Stomach (tissue), 9 donors: ENCODE data around the gene KIAA0930. TPM values are rescaled to one million over a fixed set of nuclear protein-coding genes. Genes with fewer than 3 reads are reported as not detected.

Experiments
- DNase-seq, 2 donors: peaks; one replicate each; pipeline versions ENCODE4 v3.0.0 to v3.0.0-alpha.2; 2013 to 2019
- H3K27ac ChIP-seq, 5 donors: fragments of 200-600 bp in 4 of 5; sonication (generic) in 4 of 5; one replicate each; pipeline ENCODE4 v1.5.1; 2013 to 2019; ENCODE audit warnings: mild to moderate bottlenecking in 1 of 5, moderate library complexity in 1 of 5
- H3K27me3 ChIP-seq, 3 donors: fragments of 200-600 bp; sonication (generic); one replicate each; pipeline ENCODE4 v1.5.1; 2017 to 2019; ENCODE audit warnings: mixed run types in 1 of 3
- H3K36me3 ChIP-seq, 4 donors: fragments of 200-600 bp; sonication (generic); 1 replicate in 3 of 4; 2 replicates in 1 of 4; pipeline ENCODE4 v1.5.1; 2016 to 2019
- H3K4me1 ChIP-seq, 4 donors: fragments of 200-600 bp; sonication (generic); one replicate each; pipeline ENCODE4 v1.5.1; 2016 to 2019
- H3K4me3 ChIP-seq, 4 donors: fragments of 200-600 bp; sonication (generic) in 3 of 4; one replicate each; pipeline ENCODE4 v1.5.1; 2016 to 2019; ENCODE audit warnings: mild to moderate bottlenecking in 1 of 4
- H3K9me3 ChIP-seq, 4 donors: fragments of 200-600 bp; sonication (generic); one replicate each; pipeline ENCODE4 v1.5.1; 2016 to 2019
- CTCF ChIP-seq, 7 experiments: fragments of 450-650 bp in 4 of 7; fragments of 200-600 bp in 3 of 7; sonication (generic) in 3 of 7; IDR thresholded peaks; one replicate each; pipeline ENCODE4 v1.5.1; 2016 to 2019; ENCODE audit warnings: antibody characterized with exemption in 7 of 7, control low read depth in 2 of 7, mild to moderate bottlenecking in 1 of 7
- EP300 ChIP-seq: sonication (generic); formaldehyde crosslinking; IDR thresholded peaks from one replicate; pipeline ENCODE4 v1.6.1; 2017; ENCODE audit warnings: antibody characterized with exemption
- POLR2A ChIP-seq, 4 donors: fragments of 450-650 bp; IDR thresholded peaks; one replicate each; pipeline ENCODE4 v1.6.1; 2016; ENCODE audit warnings: antibody characterized with exemption in 4 of 4, control low read depth in 2 of 4, mild to moderate bottlenecking in 1 of 4, moderate library complexity in 1 of 4
- POLR2AphosphoS5 ChIP-seq, 3 donors: sonication (generic); formaldehyde crosslinking; IDR thresholded peaks; one replicate each; pipeline ENCODE4 v1.6.1; 2016; ENCODE audit warnings: antibody characterized with exemption in 3 of 3
- whole genome bisulfite sequencing, 5 donors: extraction: QIAGEN DNeasy Blood & Tissue Kit in 3 of 5; methylation state at CpG; one replicate each; pipeline versions ENCODE4 v1.1.5 to v1.1.7; 2013 to 2018; 5-methylcytosine and 5-hydroxymethylcytosine counted together
- intact Hi-C: fragments of 100-400 bp; cut with DNase I; formaldehyde crosslinking; loops from one replicate; pipeline ENCODE4 v1.15.1; 2023; ENCODE audit warnings: low total_unique reads
- polyA plus RNA-seq, 3 donors: library from polyadenylated mRNA; stranded (reverse); fragments of 200-250 nt; gene quantifications; one replicate each; pipeline ENCODE4 v1.2.3, GENCODE V29; 2013
- total RNA-seq, 5 donors: library from RNA; depleted of rRNA; stranded (reverse); fragments of >200 nt; gene quantifications; one replicate each; pipeline versions ENCODE4 v1.1.0 to v1.2.3, GENCODE V29; 2014 to 2016
- donor health status: healthy with polysubstance abuse.
- donor health status: Bipolar disorder and iron deficiency.
- donor health status: healthy.

KIAA0930 gene
- total and polyA plus RNA-seq, 8 donors: 7.1 to 42.3 (median 18.4) TPM

GRCh38 chr22:45270095-45271020 is 29.7 kb upstream of the KIAA0930 start:
- H3K36me3 ChIP-seq: no peaks in the 10 kb centered on the region
- DNase-seq: no peak
- H3K4me1 ChIP-seq: peaks cover 5 to 53% (median 33%) of the 10 kb centered on the region in 4 donors
- H3K4me3 ChIP-seq: no peak overlapping the region
- H3K27me3 ChIP-seq: peaks cover 0 to 14% (median 0%) of the 10 kb centered on the region in 3 donors
- no peaks in the 10 kb centered on the region for H3K9me3 ChIP-seq
- intact Hi-C loops: loop anchor here (5.0 kb wide), 1 partner anchor 157 kb away; no protein-coding TSS in a partner anchor
- WGBS, 5 donors: 74 to 87% (median 80%) methylated on average over 15 to 16 of the region's 16 CpGs
- TF ChIP-seq POLR2A (IDR thresholded peaks at IDR 0.05) (no peak), EP300 (no peak), CTCF (IDR thresholded peaks at IDR 0.05) (no peak), POLR2AphosphoS5 (IDR thresholded peaks at IDR 0.05) (no peak)
- peak overlapping the region in 2 of 5 donors; percentile 58 to 66 for H3K27ac ChIP-seq

- intact Hi-C loops: no loop called here
- peak overlapping the region in 3 of 5 donors; percentile 58 to 63 (median 59) for H3K27ac ChIP-seq
- H3K4me3 ChIP-seq: peak overlapping the region; percentile 52 to 69 (median 60)
Observed at GRCh38 chr22:45268958-45269844, 28.5 kb upstream of the KIAA0930 start.

GRCh38 chr22:45268167-45268957 is 27.7 kb upstream of the KIAA0930 start:
- Histone ChIP-seq H3K27ac (peak overlapping the region in 3 of 5 donors; percentile 4 to 63 (median 59)), H3K36me3 (no peaks in the 10 kb centered on the region), H3K4me1 (peaks cover 5 to 56% (median 35%) of the 10 kb centered on the region in 4 donors), H3K9me3 (no peaks in the 10 kb centered on the region), H3K4me3 (peak overlapping the region; percentile 52 to 69 (median 60)), H3K27me3 (peaks cover 0 to 14% (median 0%) of the 10 kb centered on the region in 3 donors)
- intact Hi-C loops: no loop called here
- no peak for TF ChIP-seq CTCF (IDR thresholded peaks at IDR 0.05)
- no peak for TF ChIP-seq EP300
- no peak for TF ChIP-seq POLR2AphosphoS5 (IDR thresholded peaks at IDR 0.05)
- no peak for TF ChIP-seq POLR2A (IDR thresholded peaks at IDR 0.05)
- 2% methylated on average over 22 to 46 of the region's 47 CpGs for WGBS, 5 donors
- peak; percentile 36 to 76 for DNase-seq

More at GRCh38 chr22:45268958-45269844, 28.5 kb upstream of the KIAA0930 start:
- peaks cover 5 to 54% (median 33%) of the 10 kb centered on the region in 4 donors for H3K4me1 ChIP-seq
- WGBS, 5 donors: 2 to 5% (median 3%) methylated on average over 22 to 50 of the region's 60 CpGs
- H3K36me3 ChIP-seq: no peaks in the 10 kb centered on the region
- DNase-seq: peak; percentile 92 to 94
- TF ChIP-seq CTCF (IDR thresholded peaks at IDR 0.05) (peak in 6 of 7 experiments; percentile 20 to 99 (median 88)), POLR2AphosphoS5 (IDR thresholded peaks at IDR 0.05) (peak in 1 of 3 donors; percentile 84), POLR2A (IDR thresholded peaks at IDR 0.05) (no peak), EP300 (no peak)
- H3K27me3 ChIP-seq: peaks cover 0 to 14% (median 0%) of the 10 kb centered on the region in 3 donors
- H3K9me3 ChIP-seq: no peaks in the 10 kb centered on the region
